ENCODE results near the gene DUSP9.

The DUSP9 gene

GRCh38 chrX:153647461-153648357 is 706 bp downstream of the DUSP9 start:
- TF ChIP-seq, protein P1, sequence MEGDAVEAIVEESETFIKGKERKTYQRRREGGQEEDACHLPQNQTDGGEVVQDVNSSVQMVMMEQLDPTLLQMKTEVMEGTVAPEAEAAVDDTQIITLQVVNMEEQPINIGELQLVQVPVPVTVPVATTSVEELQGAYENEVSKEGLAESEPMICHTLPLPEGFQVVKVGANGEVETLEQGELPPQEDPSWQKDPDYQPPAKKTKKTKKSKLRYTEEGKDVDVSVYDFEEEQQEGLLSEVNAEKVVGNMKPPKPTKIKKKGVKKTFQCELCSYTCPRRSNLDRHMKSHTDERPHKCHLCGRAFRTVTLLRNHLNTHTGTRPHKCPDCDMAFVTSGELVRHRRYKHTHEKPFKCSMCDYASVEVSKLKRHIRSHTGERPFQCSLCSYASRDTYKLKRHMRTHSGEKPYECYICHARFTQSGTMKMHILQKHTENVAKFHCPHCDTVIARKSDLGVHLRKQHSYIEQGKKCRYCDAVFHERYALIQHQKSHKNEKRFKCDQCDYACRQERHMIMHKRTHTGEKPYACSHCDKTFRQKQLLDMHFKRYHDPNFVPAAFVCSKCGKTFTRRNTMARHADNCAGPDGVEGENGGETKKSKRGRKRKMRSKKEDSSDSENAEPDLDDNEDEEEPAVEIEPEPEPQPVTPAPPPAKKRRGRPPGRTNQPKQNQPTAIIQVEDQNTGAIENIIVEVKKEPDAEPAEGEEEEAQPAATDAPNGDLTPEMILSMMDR (IDR thresholded peaks at IDR 0.05; ENCODE audit: low read depth, low read length) = no peak
- H3K4me3 ChIP-seq (ENCODE audit: low read depth, low read length) = no peak overlapping the region

- TF ChIP-seq, protein P1 (IDR thresholded peaks at IDR 0.05; ENCODE audit: low read depth, low read length) = no peak
- no peak overlapping the region for H3K4me3 ChIP-seq (ENCODE audit: low read depth, low read length)
Observed at GRCh38 chrX:153648358-153649177, 1.6 kb downstream of the DUSP9 start.

- TF ChIP-seq, protein P1 (IDR thresholded peaks at IDR 0.05; ENCODE audit: low read depth, low read length) = no peak
- no peak overlapping the region for H3K4me3 ChIP-seq (ENCODE audit: low read depth, low read length)
Observed at GRCh38 chrX:153649178-153649914, 2.3 kb downstream of the DUSP9 start.

GRCh38 chrX:153649915-153650782 is 3.1 kb downstream of the DUSP9 start:
- TF ChIP-seq, protein P1 (IDR thresholded peaks at IDR 0.05; ENCODE audit: low read depth, low read length) = no peak
- H3K4me3 ChIP-seq (ENCODE audit: low read depth, low read length) = no peak overlapping the region

DNA sequence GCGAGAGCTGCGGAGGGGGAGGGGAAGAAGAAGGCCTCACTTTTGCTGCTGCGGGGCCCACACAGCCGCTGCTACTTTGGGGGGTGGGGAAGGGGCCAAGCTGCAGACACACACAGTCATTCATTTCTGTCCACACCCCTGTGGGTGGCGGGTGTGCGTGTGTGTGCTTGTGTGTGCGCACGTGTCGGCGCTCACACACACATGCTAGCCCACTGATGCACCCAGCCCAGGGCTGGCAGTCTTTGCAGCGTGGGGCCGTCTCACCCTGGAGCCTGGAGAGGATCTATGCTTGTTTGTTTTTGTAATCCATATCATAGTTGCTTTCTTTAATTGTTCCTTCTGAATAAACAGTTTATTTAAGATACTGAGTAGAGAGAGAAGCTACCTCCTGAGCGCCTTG is 4.0 kb downstream of the DUSP9 start:
- no peak overlapping the region for H3K4me3 ChIP-seq (ENCODE audit: low read depth, low read length)
- TF ChIP-seq, protein P1 (IDR thresholded peaks at IDR 0.05; ENCODE audit: low read depth, low read length) = no peak

GRCh38 chrX:153651540-153652079 is 4.6 kb downstream of the DUSP9 start:
- TF ChIP-seq, protein P1 (IDR thresholded peaks at IDR 0.05; ENCODE audit: low read depth, low read length) = peak; percentile 29; the same call in 1 of the 2 replicates
- H3K4me3 ChIP-seq (ENCODE audit: low read depth, low read length) = no peak overlapping the region
